ENCODE measurements around the gene TAF5. TPM values are rescaled to one million over a fixed set of nuclear protein-coding genes. Genes with fewer than 3 reads are reported as not detected.
"Not testable (repeated sequence)": the region's sequence is repeated elsewhere in the genome, so short reads cannot be mapped to it uniquely, and the experiment has no call there.

TAF5 gene
- total RNA-seq, 1 donor from 2014 or later, result 10.4 TPM

DNA sequence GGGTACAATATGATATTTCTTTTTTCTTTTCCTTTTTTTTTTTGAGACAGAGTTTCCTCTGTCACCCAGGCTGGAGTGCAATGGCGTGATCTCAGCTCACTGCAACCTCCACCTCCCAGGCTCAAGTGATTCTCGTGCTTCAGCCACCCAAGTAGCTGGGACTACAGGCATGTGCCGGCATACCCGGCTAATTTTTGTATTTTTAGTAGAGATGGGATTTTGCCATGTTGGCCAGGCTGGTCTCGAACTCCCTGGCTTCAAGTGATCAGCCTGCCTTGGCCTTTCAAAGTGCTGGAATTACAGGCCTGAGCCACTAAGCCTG lies 49.3 kb downstream of the TAF5 start:
- not testable (repeated sequence) for H3K4me1 Mint-ChIP-seq (ENCODE audit: low read depth); H3K27me3 Mint-ChIP-seq (ENCODE audit: insufficient read depth); DNase-seq (ENCODE audit: low spot score); H3K9me3 Mint-ChIP-seq; H3K4me3 Mint-ChIP-seq; H3K27ac Mint-ChIP-seq
- intact Hi-C loops (cut with micrococcal nuclease), result loop anchor here (1.0 to 10.0 kb wide), 2 partner anchors 68 to 148 kb away; no protein-coding TSS in a partner anchor
- peaks cover 67% of the 10 kb centered on the region for H3K36me3 Mint-ChIP-seq (ENCODE audit: low read depth)

GRCh38 chr10:103417601-103418000 lies 49.8 kb downstream of the TAF5 start:
- peaks cover 68% of the 10 kb centered on the region for H3K36me3 Mint-ChIP-seq (ENCODE audit: low read depth)
- H3K4me3 Mint-ChIP-seq, result no peak overlapping the region
- H3K27ac Mint-ChIP-seq, result no peak overlapping the region
- no peaks in the 10 kb centered on the region for H3K27me3 Mint-ChIP-seq (ENCODE audit: insufficient read depth)
- H3K4me1 Mint-ChIP-seq (ENCODE audit: low read depth), result peaks cover 10% of the 10 kb centered on the region
- no peaks in the 10 kb centered on the region for H3K9me3 Mint-ChIP-seq
- DNase-seq (ENCODE audit: low spot score), result no peak
- intact Hi-C loops (cut with micrococcal nuclease), result loop anchor here (1.0 to 10.0 kb wide), 2 partner anchors 68 to 147 kb away; no protein-coding TSS in a partner anchor

DNA sequence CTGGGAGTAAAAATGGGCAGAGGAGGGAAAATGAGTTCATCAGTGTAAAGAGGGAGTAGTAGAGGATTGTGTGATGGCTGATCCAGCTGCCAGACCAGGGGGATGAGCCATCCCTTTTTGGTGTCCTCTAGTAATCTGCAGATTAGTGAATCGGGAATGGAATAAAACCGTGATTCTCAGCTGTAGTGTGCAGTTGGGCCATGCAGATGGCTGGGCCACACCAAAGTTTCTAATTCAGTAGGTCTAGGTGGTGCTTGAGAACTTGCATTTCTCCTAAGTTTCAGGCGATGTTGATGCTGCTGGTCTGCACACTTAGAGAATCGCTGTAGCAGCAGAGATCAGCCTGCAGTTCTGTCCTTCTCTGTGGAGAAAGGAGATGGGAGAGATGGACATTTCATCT lies 51.3 kb downstream of the TAF5 start:
- H3K4me3 Mint-ChIP-seq, result no peak overlapping the region
- H3K27ac Mint-ChIP-seq, result no peak overlapping the region
- intact Hi-C loops (cut with micrococcal nuclease), result loop anchor here (10.0 kb wide), 1 partner anchor 146 kb away; no protein-coding TSS in a partner anchor
- no peaks in the 10 kb centered on the region for H3K9me3 Mint-ChIP-seq
- peaks cover 10% of the 10 kb centered on the region for H3K4me1 Mint-ChIP-seq (ENCODE audit: low read depth)
- DNase-seq (ENCODE audit: low spot score), result no peak
- peaks cover 69% of the 10 kb centered on the region for H3K36me3 Mint-ChIP-seq (ENCODE audit: low read depth)
- no peaks in the 10 kb centered on the region for H3K27me3 Mint-ChIP-seq (ENCODE audit: insufficient read depth)

- DNase-seq (ENCODE audit: low spot score), result no peak
- H3K27ac Mint-ChIP-seq, result no peak overlapping the region
- H3K27me3 Mint-ChIP-seq (ENCODE audit: insufficient read depth), result no peaks in the 10 kb centered on the region
- H3K36me3 Mint-ChIP-seq (ENCODE audit: low read depth), result peaks cover 65% of the 10 kb centered on the region
- H3K9me3 Mint-ChIP-seq, result no peaks in the 10 kb centered on the region
- peaks cover 19% of the 10 kb centered on the region for H3K4me1 Mint-ChIP-seq (ENCODE audit: low read depth)
- intact Hi-C loops (cut with micrococcal nuclease), result no loop called here
- no peak overlapping the region for H3K4me3 Mint-ChIP-seq
These were observed 56.0 kb downstream of the TAF5 start for GRCh38 chr10:103423748-103424147.

DNA sequence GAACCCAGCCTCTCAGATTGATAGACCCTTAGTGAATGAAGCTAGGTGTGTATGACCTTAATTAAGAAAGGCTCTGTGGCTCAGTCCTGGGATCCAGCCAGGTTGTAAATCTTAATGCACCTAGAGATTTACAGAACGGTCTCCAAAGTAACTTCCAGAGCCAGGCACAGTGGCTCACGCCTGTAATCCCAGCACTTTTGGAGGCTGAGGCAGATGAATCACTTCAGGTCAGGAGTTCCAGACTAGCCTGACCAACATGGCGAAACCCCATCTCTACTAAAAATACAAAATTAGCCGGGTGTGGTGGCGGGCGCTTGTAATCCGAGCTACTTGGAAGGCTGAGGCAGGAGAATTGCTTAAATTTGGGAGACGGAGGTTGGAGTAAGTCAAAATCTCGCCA lies 60.1 kb downstream of the TAF5 start:
- no peak for DNase-seq (ENCODE audit: low spot score)
- H3K4me3 Mint-ChIP-seq, result no peak overlapping the region
- H3K4me1 Mint-ChIP-seq (ENCODE audit: low read depth), result peaks cover 53% of the 10 kb centered on the region
- intact Hi-C loops (cut with micrococcal nuclease), result no loop called here
- H3K9me3 Mint-ChIP-seq, result no peaks in the 10 kb centered on the region
- no peaks in the 10 kb centered on the region for H3K27me3 Mint-ChIP-seq (ENCODE audit: insufficient read depth)
- H3K27ac Mint-ChIP-seq, result no peak overlapping the region
- peaks cover 70% of the 10 kb centered on the region for H3K36me3 Mint-ChIP-seq (ENCODE audit: low read depth)

DNA sequence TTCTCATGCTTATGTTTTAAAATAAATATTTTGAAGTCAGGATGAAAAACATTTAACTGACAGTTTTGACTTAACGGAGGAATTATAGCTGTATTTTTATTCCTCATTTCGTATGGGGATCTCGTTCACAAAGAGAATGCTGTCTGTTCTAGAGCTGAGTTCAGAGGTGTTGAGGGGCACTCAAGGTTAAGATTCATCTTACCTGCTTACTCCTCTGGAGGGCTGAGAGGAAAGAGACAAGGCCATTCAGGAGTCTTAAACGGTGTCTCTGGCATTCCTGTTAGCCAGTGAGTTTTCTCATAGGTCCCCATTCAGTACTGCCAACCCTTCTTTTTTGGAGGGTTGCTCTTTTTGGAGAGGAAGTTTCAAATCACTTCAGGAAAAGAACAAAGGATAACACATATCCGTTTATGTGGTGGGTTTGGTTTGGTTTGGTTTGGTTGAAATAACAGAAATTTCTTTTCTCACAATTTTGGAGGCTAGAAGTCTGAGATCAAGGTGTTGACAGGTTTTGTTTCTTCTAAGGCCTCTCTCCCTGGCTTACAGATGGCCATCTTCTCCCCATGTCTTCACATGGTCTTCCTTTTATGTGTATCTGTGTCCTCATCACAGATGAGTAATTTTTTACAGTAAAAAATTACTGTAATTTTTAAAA lies 61.3 kb downstream of the TAF5 start:
- H3K4me3 Mint-ChIP-seq, result no peak overlapping the region
- H3K27ac Mint-ChIP-seq, result peak overlapping the region; percentile 53
- intact Hi-C loops (cut with micrococcal nuclease), result no loop called here
- no peaks in the 10 kb centered on the region for H3K27me3 Mint-ChIP-seq (ENCODE audit: insufficient read depth)
- peaks cover 64% of the 10 kb centered on the region for H3K36me3 Mint-ChIP-seq (ENCODE audit: low read depth)
- no peak for DNase-seq (ENCODE audit: low spot score)
- no peaks in the 10 kb centered on the region for H3K9me3 Mint-ChIP-seq
- peaks cover 53% of the 10 kb centered on the region for H3K4me1 Mint-ChIP-seq (ENCODE audit: low read depth)

GRCh38 chr10:103429647-103430046 lies 61.9 kb downstream of the TAF5 start:
- no peaks in the 10 kb centered on the region for H3K27me3 Mint-ChIP-seq (ENCODE audit: insufficient read depth)
- peaks cover 53% of the 10 kb centered on the region for H3K4me1 Mint-ChIP-seq (ENCODE audit: low read depth)
- intact Hi-C loops (cut with micrococcal nuclease), result no loop called here
- DNase-seq (ENCODE audit: low spot score), result peak; percentile 19
- H3K27ac Mint-ChIP-seq, result peak overlapping the region; percentile 37
- H3K9me3 Mint-ChIP-seq, result no peaks in the 10 kb centered on the region
- H3K4me3 Mint-ChIP-seq, result peak overlapping the region; percentile 45
- peaks cover 60% of the 10 kb centered on the region for H3K36me3 Mint-ChIP-seq (ENCODE audit: low read depth)

DNA sequence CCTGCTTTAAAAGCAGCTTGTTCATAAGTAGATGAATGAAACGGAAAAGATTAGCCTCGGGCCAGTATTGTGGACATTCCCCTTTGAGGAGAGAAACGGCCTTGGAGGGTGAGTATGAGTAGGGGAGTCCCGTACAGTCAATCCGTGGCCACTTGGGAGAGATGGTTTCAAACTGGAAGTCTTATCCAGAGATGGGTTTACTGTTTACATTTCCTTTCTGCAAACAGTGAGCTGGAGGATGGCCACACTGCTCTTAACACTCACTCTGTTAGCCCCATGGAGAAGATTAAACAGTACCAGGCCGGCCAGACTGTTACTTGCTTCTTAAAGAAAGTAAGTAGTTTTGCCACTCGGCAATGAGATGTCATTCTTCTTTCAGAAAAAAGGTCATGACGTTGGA lies 64.1 kb downstream of the TAF5 start:
- no peak overlapping the region for H3K27ac Mint-ChIP-seq
- H3K27me3 Mint-ChIP-seq (ENCODE audit: insufficient read depth), result no peaks in the 10 kb centered on the region
- intact Hi-C loops (cut with micrococcal nuclease), result no loop called here
- peaks cover 54% of the 10 kb centered on the region for H3K36me3 Mint-ChIP-seq (ENCODE audit: low read depth)
- DNase-seq (ENCODE audit: low spot score), result no peak
- no peaks in the 10 kb centered on the region for H3K9me3 Mint-ChIP-seq
- no peak overlapping the region for H3K4me3 Mint-ChIP-seq
- H3K4me1 Mint-ChIP-seq (ENCODE audit: low read depth), result peaks cover 47% of the 10 kb centered on the region

GRCh38 chr10:103433858-103434257 lies 66.1 kb downstream of the TAF5 start:
- Mint-ChIP-seq H3K27ac (no peak overlapping the region), H3K4me1 (ENCODE audit: low read depth) (peaks cover 33% of the 10 kb centered on the region), H3K9me3 (no peaks in the 10 kb centered on the region), H3K4me3 (no peak overlapping the region), H3K36me3 (ENCODE audit: low read depth) (peaks cover 54% of the 10 kb centered on the region), H3K27me3 (ENCODE audit: insufficient read depth) (no peaks in the 10 kb centered on the region)
- intact Hi-C loops (cut with micrococcal nuclease), result no loop called here
- DNase-seq (ENCODE audit: low spot score), result no peak

Other genes with a start within 250 kb of the TAF5 start
- gene NT5C2, start 174.7 kb upstream of the TAF5 start, total RNA-seq, result 52.0 and 56.5 TPM in 2 replicates
- gene RPEL1, start 122.1 kb upstream of the TAF5 start, total RNA-seq, result not detected in 2 replicates
- 1.5 TPM in 2 replicates for gene INA, start 90.8 kb upstream of the TAF5 start, total RNA-seq
- 19.3 and 21.0 TPM in 2 replicates for gene PCGF6, start 16.8 kb upstream of the TAF5 start, total RNA-seq
- 480 and 483 TPM in 2 replicates for gene ATP5MK, start 28.5 kb downstream of the TAF5 start, total RNA-seq
- gene PDCD11, start 28.6 kb downstream of the TAF5 start, total RNA-seq, result 98.4 and 99.0 TPM in 2 replicates
- 18.6 and 19.1 TPM in 2 replicates for gene CALHM2, start 84.4 kb downstream of the TAF5 start, total RNA-seq
- not detected in 2 replicates for gene CALHM1, start 90.9 kb downstream of the TAF5 start, total RNA-seq
- not detected in 2 replicates for gene CALHM3, start 111.3 kb downstream of the TAF5 start, total RNA-seq
- 3.4 and 3.6 TPM in 2 replicates for gene NEURL1, start 125.7 kb downstream of the TAF5 start, total RNA-seq

All from activated T-helper 1 cell treated with anti-CD3 and anti-CD28 coated beads, Interleukin-12 subunit alpha, Interleukin-12 subunit beta, Interleukin-2, Interleukin-4 antibody, amounts not matched to agents 30 ng/mL and 10 ng/mL and 1 ng/mL, durations not matched to agents 14 hours and 24 hours and 36 hours (primary cell).